CD8-positive, alpha-beta memory T cell (primary cell): ENCODE measurements around the gene CIAO2A. TPM values are rescaled to one million over a fixed set of nuclear protein-coding genes. Genes with fewer than 3 reads are reported as not detected.
"Not testable (repeated sequence)": the region's sequence is repeated elsewhere in the genome, so short reads cannot be mapped to it uniquely, and the experiment has no call there.

ENCODE experiments used
- CTCF ChIA-PET: fragments of 350-600 bp; sonication (Branson Sonifier 250); formaldehyde crosslinking; loops from one replicate; lab custom pipeline; 2021; ENCODE audit warnings: antibody characterized with exemption; lab: Charles Lee
- POLR2A ChIA-PET: fragments of 350-600 bp; sonication (Branson Sonifier 250); formaldehyde crosslinking; loops from one replicate; lab custom pipeline; 2021; ENCODE audit warnings: antibody characterized with exemption; lab: Charles Lee
- DNase-seq, 5 donors: peaks; one replicate each; pipeline versions ENCODE4 v3.0.0 to v3.0.0-alpha.2; 2020 to 2022; ENCODE audit warnings: mixed read lengths in 1 of 5
- H3K27ac ChIP-seq: one replicate; pipeline ENCODE4 v1.7.0; 2013; ENCODE audit warnings: low read depth, mild to moderate bottlenecking, low read length, moderate library complexity
- H3K27me3 ChIP-seq: 2 replicates; pipeline ENCODE4 v1.7.0; 2013; ENCODE audit warnings: low read length, mild to moderate bottlenecking; ENCODE audit not compliant: insufficient read depth, poor library complexity, severe bottlenecking
- H3K36me3 ChIP-seq: 2 replicates; pipeline ENCODE4 v1.7.0; 2013; ENCODE audit warnings: mild to moderate bottlenecking, low read length, moderate library complexity; ENCODE audit not compliant: insufficient read depth
- H3K4me1 ChIP-seq: 2 replicates; pipeline ENCODE4 v1.7.0; 2013; ENCODE audit warnings: mild to moderate bottlenecking, low read length, moderate library complexity; ENCODE audit not compliant: insufficient read depth
- H3K4me3 ChIP-seq: 2 replicates; pipeline ENCODE4 v1.7.0; 2013; ENCODE audit warnings: mild to moderate bottlenecking, low read length
- H3K9me3 ChIP-seq: 2 replicates; pipeline ENCODE4 v1.7.0; 2013; ENCODE audit warnings: mild to moderate bottlenecking, low read length
- H3K27ac Mint-ChIP-seq, 8 donors: one replicate each; pipeline ENCODE4 v1.8.0; 2020 to 2021; ENCODE audit warnings: mixed read lengths in 8 of 8, mild to moderate bottlenecking in 6 of 8, inconsistent platforms in 3 of 8, moderate library complexity in 3 of 8
- H3K27me3 Mint-ChIP-seq, 2 donors: one replicate each; pipeline ENCODE4 v1.8.0; 2020 to 2021; ENCODE audit warnings: mixed read lengths in 2 of 2, mild to moderate bottlenecking in 1 of 2, moderate library complexity in 1 of 2
- H3K36me3 Mint-ChIP-seq, 3 donors: one replicate each; pipeline ENCODE4 v1.8.0; 2020 to 2021; ENCODE audit warnings: mixed read lengths in 3 of 3, inconsistent platforms in 1 of 3, mild to moderate bottlenecking in 1 of 3
- H3K4me1 Mint-ChIP-seq, 3 donors: one replicate each; pipeline ENCODE4 v1.8.0; 2020 to 2021; ENCODE audit warnings: mixed read lengths in 3 of 3, inconsistent platforms in 1 of 3, mild to moderate bottlenecking in 1 of 3
- H3K4me3 Mint-ChIP-seq, 7 donors: one replicate each; pipeline ENCODE4 v1.8.0; 2020 to 2021; ENCODE audit warnings: mixed read lengths in 7 of 7, mild to moderate bottlenecking in 6 of 7, moderate library complexity in 4 of 7, inconsistent platforms in 2 of 7
- H3K9me3 Mint-ChIP-seq, 5 donors: one replicate each; pipeline ENCODE4 v1.8.0; 2020 to 2022; ENCODE audit warnings: mixed read lengths in 5 of 5, mild to moderate bottlenecking in 3 of 5, moderate library complexity in 2 of 5, inconsistent platforms in 1 of 5
- polyA plus RNA-seq: library from polyadenylated mRNA; unstranded; fragments of 300-500 nt; fragmentation: Illumina TruSeq; gene quantifications from one replicate; pipeline ENCODE4 v1.2.3, GENCODE V29; 2021
- total RNA-seq, 2 experiments: library from RNA; stranded (reverse); gene quantifications; one replicate each; pipeline ENCODE4 v1.2.3, GENCODE V29; 2021

Gene CIAO2A
- total and polyA plus RNA-seq, 3 experiments from 2014 or later, result 68.0 to 78.1 (median 68.7) TPM

DNA sequence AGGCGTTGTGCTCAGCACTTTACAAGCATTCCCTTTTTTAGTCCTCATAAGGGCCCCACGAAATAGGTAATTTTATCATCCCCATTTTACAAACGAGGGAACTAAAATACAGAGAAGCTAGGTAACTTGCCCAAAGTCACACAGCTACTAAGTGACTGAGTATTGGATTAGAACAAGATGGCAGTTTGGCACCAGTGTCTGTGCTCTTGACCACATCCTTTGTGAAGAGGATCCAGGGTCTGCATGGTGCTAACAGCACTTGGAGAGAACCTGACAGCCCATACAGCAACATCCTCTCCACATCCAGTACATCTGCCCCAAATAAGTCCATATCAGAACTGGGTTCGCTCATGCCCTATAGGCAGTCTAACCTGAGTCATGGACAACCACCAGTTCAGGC lies 25.5 kb downstream of the CIAO2A start:
- H3K27ac Mint-ChIP-seq, result no peak overlapping the region
- peaks cover 8 to 9% (median 8%) of the 10 kb centered on the region in 3 donors for H3K4me1 Mint-ChIP-seq
- Histone ChIP-seq H3K27me3 (no peaks in the 10 kb centered on the region), H3K27ac (no peak overlapping the region), H3K9me3 (no peaks in the 10 kb centered on the region), H3K36me3 (peaks cover 3% of the 10 kb centered on the region), H3K4me3 (no peak overlapping the region), H3K4me1 (peaks cover 6% of the 10 kb centered on the region)
- no peak for DNase-seq
- ChIA-PET POLR2A (interaction anchor here (1.0 to 1.1 kb wide), 2 partner anchors 176 to 315 kb away, joined by 3 read pairs; no protein-coding TSS in a partner anchor), CTCF (interaction anchor here (0.7 to 4.9 kb wide), 30 partner anchors 9 to 605 kb away, joined by 3 to 68 read pairs (median 4); partner anchors contain the start of gene DAPK2)
- no peak overlapping the region for H3K4me3 Mint-ChIP-seq
- H3K36me3 Mint-ChIP-seq, result peaks cover 0 to 22% (median 5%) of the 10 kb centered on the region in 3 donors
- H3K9me3 Mint-ChIP-seq, result no peaks in the 10 kb centered on the region
- H3K27me3 Mint-ChIP-seq, result no peaks in the 10 kb centered on the region

DNA sequence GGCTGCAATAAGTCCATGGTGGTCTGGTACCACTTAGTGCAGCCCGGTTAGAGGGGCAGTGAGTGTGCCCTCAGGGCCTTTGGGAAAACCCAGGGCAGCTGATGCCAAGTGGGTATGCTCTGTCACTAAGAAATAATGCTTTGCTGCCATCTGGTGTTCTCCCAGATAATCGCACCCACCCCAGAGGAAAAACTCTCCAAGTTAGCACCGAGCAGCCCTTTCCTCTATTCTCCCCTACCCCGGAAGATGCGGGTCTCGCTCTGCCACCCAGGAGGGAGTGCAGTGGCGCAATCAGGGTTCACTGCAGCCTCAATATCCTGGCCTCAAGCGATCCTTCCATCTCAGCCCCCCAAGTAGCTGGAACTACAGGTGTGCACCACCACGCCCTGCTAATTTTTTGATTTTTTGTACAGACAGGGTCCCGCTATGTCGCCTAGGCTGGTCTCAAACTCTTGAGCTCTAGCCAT lies 26.0 kb downstream of the CIAO2A start:
- H3K27me3 Mint-ChIP-seq, result no peaks in the 10 kb centered on the region
- Histone ChIP-seq H3K4me1 (peaks cover 6% of the 10 kb centered on the region), H3K4me3 (no peak overlapping the region), H3K9me3 (no peaks in the 10 kb centered on the region), H3K27me3 (no peaks in the 10 kb centered on the region), H3K36me3 (no peaks in the 10 kb centered on the region), H3K27ac (no peak overlapping the region)
- CTCF ChIA-PET, result interaction anchor here (0.7 to 4.9 kb wide), 41 partner anchors 9 to 604 kb away, joined by 3 to 68 read pairs (median 3); partner anchors contain the start of genes CIAO2A and DAPK2
- H3K36me3 Mint-ChIP-seq, result peaks cover 0 to 17% (median 5%) of the 10 kb centered on the region in 3 donors
- H3K27ac Mint-ChIP-seq, result peak overlapping the region in 3 of 8 donors; percentile 66 to 82 (median 76)
- H3K4me3 Mint-ChIP-seq, result peak overlapping the region in 3 of 7 donors; percentile 15 to 46 (median 29)
- POLR2A ChIA-PET, result interaction anchor here (1.0 to 1.1 kb wide), 2 partner anchors 175 to 314 kb away, joined by 3 read pairs; no protein-coding TSS in a partner anchor
- H3K9me3 Mint-ChIP-seq, result no peaks in the 10 kb centered on the region
- H3K4me1 Mint-ChIP-seq, result peaks cover 8 to 9% (median 8%) of the 10 kb centered on the region in 3 donors
- DNase-seq, result peak; percentile 51 to 71 (median 59)

DNA sequence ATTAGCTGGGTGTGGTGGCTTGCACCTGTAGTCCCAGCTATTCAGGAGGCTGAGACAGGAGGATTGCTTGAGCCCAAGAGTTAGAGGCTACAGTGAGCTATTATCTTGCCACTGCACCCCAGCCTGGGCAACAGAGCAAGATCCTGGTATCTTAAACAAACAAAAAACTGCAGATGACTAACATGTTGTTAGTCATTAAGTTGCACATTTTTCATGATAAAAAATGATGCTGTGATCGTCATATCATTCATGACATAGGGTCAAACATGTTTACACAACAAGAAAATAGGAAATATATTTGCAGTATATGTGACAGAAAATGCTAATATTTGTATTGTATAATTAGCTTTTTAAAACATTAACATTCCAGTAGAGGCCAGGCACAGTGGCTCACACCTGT lies 27.2 kb downstream of the CIAO2A start:
- no peak overlapping the region for H3K27ac Mint-ChIP-seq
- no peak for DNase-seq
- CTCF ChIA-PET, result interaction anchor here (0.8 to 4.9 kb wide), 9 partner anchors 8 to 591 kb away, joined by 3 to 68 read pairs (median 4); partner anchors contain the start of genes CIAO2A and DAPK2
- H3K36me3 ChIP-seq, result no peaks in the 10 kb centered on the region
- H3K4me1 ChIP-seq, result peaks cover 6% of the 10 kb centered on the region
- H3K27ac ChIP-seq, result no peak overlapping the region
- no peak overlapping the region for H3K4me3 ChIP-seq
- peaks cover 0 to 5% (median 0%) of the 10 kb centered on the region in 3 donors for H3K36me3 Mint-ChIP-seq
- peaks cover 0 to under 1% of the 10 kb centered on the region in 2 donors for H3K27me3 Mint-ChIP-seq
- H3K9me3 ChIP-seq, result no peaks in the 10 kb centered on the region
- POLR2A ChIA-PET, result interaction anchor here (0.8 kb wide), 1 partner anchor 314 kb away, joined by 3 read pairs; no protein-coding TSS in a partner anchor
- no peak overlapping the region for H3K4me3 Mint-ChIP-seq
- no peaks in the 10 kb centered on the region for H3K27me3 ChIP-seq
- no peaks in the 10 kb centered on the region for H3K9me3 Mint-ChIP-seq
- peaks cover 8 to 9% (median 8%) of the 10 kb centered on the region in 3 donors for H3K4me1 Mint-ChIP-seq

DNA sequence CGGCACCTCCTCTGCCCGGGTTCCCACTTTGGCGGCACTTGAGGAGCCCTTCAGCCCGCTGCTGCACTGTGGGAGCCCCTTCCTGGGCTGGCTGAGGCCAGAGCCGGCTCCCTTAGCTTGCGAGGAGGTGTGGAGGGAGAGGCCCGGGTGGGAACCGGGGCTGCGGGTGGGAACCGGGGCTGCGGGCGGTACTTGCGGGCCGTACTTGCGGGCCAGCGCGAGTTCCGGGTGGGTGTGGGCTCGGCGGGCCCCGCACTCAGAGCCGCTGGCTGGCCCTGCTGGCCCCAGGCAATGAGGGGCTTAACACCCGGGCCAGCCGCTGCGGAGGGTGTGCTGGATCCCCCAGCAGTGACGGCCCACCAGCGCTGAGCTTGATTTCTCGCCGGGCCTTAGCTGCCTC lies 32.9 kb downstream of the CIAO2A start:
- Mint-ChIP-seq H3K4me3 (no peak overlapping the region), H3K27me3 (peaks cover 0 to 1% of the 10 kb centered on the region in 2 donors), H3K9me3 (no peaks in the 10 kb centered on the region), H3K36me3 (no peaks in the 10 kb centered on the region), H3K27ac (no peak overlapping the region), H3K4me1 (no peaks in the 10 kb centered on the region)
- Histone ChIP-seq H3K36me3 (no peaks in the 10 kb centered on the region), H3K9me3 (no peaks in the 10 kb centered on the region), H3K4me3 (no peak overlapping the region), H3K27ac (no peak overlapping the region), H3K27me3 (no peaks in the 10 kb centered on the region), H3K4me1 (no peaks in the 10 kb centered on the region)
- DNase-seq, result no peak
- POLR2A ChIA-PET, result no interaction called here
- CTCF ChIA-PET, result no interaction called here

DNA sequence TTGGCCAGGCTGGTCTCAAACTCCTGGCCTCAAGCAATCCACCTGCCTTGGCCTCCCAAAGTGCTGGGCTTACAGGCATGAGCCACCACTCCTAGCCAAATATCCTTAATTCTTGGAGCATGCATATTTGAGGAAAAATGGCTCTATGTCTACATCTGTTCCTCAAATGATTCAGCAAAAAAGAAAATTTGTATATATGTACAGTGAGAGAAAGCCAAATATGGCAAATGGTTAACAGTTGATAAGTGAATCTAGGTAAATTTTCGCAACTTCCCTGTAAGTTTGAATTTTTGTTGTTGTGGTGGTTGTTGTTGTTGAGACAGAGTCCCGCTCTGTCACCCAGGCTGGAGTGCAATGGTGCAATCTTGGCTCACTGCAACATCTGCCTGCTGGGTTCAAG lies 34.5 kb downstream of the CIAO2A start:
- H3K4me1 Mint-ChIP-seq, CTCF ChIA-PET: not testable (repeated sequence)

GRCh38 chr15:64058279-64058678 lies 35.4 kb downstream of the CIAO2A start:
- Mint-ChIP-seq H3K27ac (no peak overlapping the region), H3K27me3 (peaks cover 1 to 5% of the 10 kb centered on the region in 2 donors), H3K36me3 (no peaks in the 10 kb centered on the region), H3K9me3 (no peaks in the 10 kb centered on the region), H3K4me3 (no peak overlapping the region), H3K4me1 (no peaks in the 10 kb centered on the region)
- Histone ChIP-seq H3K27ac (no peak overlapping the region), H3K4me1 (no peaks in the 10 kb centered on the region), H3K4me3 (no peak overlapping the region), H3K9me3 (no peaks in the 10 kb centered on the region), H3K27me3 (no peaks in the 10 kb centered on the region), H3K36me3 (no peaks in the 10 kb centered on the region)
- DNase-seq, result no peak
- POLR2A ChIA-PET, result no interaction called here
- CTCF ChIA-PET, result no interaction called here

More for the DNA sequence above, 34.5 kb downstream of the CIAO2A start:
- H3K27ac Mint-ChIP-seq, H3K27me3 Mint-ChIP-seq, H3K36me3 ChIP-seq, POLR2A ChIA-PET, H3K9me3 ChIP-seq, H3K4me1 ChIP-seq, H3K9me3 Mint-ChIP-seq, H3K27me3 ChIP-seq, H3K27ac ChIP-seq, H3K4me3 Mint-ChIP-seq, DNase-seq, H3K4me3 ChIP-seq, H3K36me3 Mint-ChIP-seq: not testable (repeated sequence)

DNA sequence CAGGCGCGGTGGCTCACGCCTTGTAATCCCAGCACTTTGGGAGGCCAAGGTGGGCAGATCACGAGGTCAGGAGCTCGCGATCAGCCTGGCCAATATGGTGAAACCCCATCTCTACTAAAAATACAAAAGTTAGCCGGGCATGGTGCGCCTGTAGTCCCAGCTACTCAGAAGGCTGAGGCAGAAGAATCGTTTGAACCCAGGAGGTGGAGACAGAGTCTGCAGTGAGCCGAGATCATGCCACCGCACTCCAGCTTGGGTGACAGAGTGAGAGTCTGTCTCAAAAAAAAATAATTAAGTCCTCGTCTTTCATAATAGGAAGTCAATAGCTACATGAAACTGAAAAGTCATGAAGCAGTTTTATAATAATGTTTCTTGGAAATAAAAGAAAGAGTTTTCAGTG lies 40.0 kb downstream of the CIAO2A start:
- H3K27me3 ChIP-seq, H3K4me1 ChIP-seq, H3K9me3 Mint-ChIP-seq, H3K36me3 ChIP-seq, H3K4me3 ChIP-seq, H3K4me3 Mint-ChIP-seq, H3K27ac Mint-ChIP-seq, H3K9me3 ChIP-seq, H3K36me3 Mint-ChIP-seq, H3K4me1 Mint-ChIP-seq, DNase-seq, POLR2A ChIA-PET, H3K27ac ChIP-seq: not testable (repeated sequence)
- CTCF ChIA-PET, result interaction anchor here (1.8 to 3.4 kb wide), 2 partner anchors 14 to 108 kb away, joined by 6 to 12 read pairs; no protein-coding TSS in a partner anchor
- H3K27me3 Mint-ChIP-seq, result peaks cover 3 to 10% of the 10 kb centered on the region in 2 donors

DNA sequence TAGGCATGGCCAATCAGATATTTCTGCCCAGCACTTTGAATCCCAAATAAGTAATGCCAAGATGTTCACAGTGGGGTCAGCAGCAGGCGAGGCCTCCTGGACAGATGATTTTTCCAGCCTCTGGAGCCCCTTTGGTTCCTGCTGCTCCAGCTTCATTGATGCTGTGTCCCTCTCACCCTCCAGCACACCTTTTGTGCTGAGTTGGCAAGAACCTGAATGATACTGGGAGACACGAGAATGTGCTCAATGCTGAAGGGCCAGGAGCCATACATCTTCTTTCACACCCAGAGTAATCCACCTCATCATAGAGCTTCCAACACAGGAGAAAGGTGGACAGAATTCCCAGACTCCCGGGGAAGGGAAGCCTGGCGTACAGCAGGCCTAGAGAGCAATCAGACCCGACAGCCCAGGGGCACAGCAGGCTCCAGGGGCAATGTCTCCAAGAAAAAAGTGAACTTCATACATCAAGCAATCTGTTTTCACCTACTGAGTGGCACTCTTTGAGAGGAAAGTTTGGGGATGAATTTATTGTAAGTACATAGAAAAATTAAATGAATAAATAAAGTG lies 40.6 kb downstream of the CIAO2A start:
- H3K4me3 Mint-ChIP-seq, result no peak overlapping the region
- POLR2A ChIA-PET, result no interaction called here
- H3K27me3 Mint-ChIP-seq, result peaks cover 5 to 12% of the 10 kb centered on the region in 2 donors
- H3K27me3 ChIP-seq, result no peaks in the 10 kb centered on the region
- H3K9me3 Mint-ChIP-seq, result no peaks in the 10 kb centered on the region
- no peaks in the 10 kb centered on the region for H3K9me3 ChIP-seq
- no peaks in the 10 kb centered on the region for H3K36me3 Mint-ChIP-seq
- H3K27ac Mint-ChIP-seq, result no peak overlapping the region
- no peak overlapping the region for H3K27ac ChIP-seq
- no peaks in the 10 kb centered on the region for H3K4me1 ChIP-seq
- no peak for DNase-seq
- H3K4me1 Mint-ChIP-seq, result no peaks in the 10 kb centered on the region
- H3K36me3 ChIP-seq, result no peaks in the 10 kb centered on the region
- H3K4me3 ChIP-seq, result no peak overlapping the region
- CTCF ChIA-PET, result interaction anchor here (0.8 to 3.4 kb wide), 3 partner anchors 14 to 301 kb away, joined by 3 to 12 read pairs (median 6); no protein-coding TSS in a partner anchor
